ENCODE data around the gene PDE4D.
A peak's percentile ranks its signal among the peaks of the same experiment; 100 is the strongest.
"Not testable (repeated sequence)": the region's sequence is repeated elsewhere in the genome, so short reads cannot be mapped to it uniquely, and the experiment has no call there.

PDE4D gene

GRCh38 chr5:59466271-59466670 lies 427.3 kb downstream of the PDE4D start:
- no peak for DNase-seq (ENCODE audit: low spot score)

DNA sequence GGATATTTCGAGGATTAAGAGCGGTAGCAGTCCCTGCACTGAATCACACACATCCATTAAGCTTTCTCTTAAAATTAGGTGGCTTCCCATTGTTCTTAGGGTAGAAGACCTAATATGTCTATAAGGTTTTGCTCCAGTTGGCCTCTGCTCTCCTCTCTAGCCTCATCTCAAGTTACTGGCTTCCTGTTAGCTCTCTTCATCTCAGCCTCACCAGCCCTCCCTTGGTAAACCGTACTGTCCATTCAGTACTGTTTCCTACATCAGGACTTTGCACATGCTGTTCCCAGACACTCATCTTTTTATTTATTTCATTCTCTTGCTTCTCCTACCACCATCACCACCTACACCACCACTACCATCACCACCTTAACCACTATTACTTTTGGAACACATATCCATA lies 428.6 kb downstream of the PDE4D start:
- no peak for DNase-seq (ENCODE audit: low spot score)

DNA sequence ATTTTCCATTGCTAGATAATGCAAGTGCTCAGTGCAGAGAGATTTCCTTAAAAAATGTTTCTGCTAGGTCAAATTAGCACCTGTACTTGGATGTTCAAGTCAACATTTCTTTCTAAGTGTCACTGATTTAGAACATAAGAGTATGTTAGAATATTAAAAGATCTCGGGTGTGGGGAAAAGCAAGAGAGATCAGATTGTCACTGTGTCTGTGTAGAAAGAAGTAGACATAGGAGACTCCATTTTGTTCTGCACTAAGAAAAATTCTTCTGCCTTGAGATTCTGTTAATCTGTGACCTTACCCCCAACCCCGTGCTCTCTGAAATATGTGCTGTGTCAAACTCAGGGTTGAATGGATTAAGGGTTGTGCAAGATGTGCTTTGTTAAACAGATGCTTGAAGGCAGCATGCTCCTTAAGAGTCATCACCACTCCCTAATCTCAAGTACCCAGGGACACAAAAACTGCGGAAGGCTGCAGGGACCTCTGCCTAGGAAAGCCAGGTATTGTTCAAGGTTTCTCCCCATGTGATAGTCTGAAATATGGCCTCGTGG lies 429.8 kb downstream of the PDE4D start:
- not testable (repeated sequence) for DNase-seq (ENCODE audit: low spot score)

DNA sequence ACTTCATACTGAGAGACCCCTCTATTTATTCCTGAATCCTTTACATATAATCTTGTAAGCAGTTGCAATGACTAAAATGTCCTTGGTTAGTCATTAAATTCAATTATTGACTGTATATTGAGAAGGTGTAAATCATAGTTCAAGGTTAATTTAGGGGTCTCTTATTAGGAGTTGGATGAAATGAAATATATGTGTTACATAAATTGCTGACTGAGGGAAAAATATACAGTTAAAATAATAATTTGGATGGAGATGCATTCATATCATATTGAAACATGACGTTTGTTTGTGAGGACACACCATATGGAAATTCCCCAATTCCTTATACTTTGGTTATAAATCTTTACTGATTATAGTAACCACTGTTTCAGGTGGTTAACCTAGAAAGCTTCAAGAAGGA lies 430.6 kb downstream of the PDE4D start:
- no peak for DNase-seq (ENCODE audit: low spot score)

DNA sequence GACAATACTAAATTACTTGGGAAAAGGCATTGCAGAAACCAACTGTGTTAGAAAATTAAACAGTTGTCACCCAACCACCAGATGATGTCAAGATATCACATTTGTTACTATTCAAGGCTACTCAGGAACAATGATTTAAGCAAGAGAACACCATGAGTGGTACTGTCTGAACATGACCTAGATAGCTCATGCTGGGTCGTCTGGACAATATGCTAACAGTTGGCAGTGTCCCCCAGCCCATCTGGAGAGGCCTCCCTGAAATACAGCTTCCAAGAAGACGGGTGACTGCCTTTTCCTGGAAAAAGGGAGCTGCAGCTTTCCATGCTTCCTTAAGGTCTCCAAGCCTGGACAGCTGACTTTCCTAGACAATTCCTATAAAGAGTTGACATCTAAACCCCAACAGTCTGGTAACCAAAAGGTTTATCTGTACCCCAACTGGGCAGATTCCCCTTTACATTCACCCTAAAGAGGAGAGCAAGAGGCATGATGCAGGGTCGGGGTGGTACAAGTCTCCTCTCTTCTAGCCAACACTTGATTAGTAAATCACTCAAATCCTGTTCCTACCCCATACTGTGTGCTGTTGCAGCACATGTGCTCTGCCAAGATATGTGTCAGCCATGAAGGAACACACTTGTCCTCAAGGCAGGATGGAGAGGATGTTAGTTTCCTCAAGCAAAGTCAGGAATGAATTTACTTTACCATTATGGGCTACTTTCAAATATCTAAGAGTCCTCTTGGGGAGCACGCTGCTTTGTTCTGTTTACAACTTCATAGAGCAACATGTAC lies 433.0 kb downstream of the PDE4D start:
- DNase-seq (ENCODE audit: low spot score): no peak

DNA sequence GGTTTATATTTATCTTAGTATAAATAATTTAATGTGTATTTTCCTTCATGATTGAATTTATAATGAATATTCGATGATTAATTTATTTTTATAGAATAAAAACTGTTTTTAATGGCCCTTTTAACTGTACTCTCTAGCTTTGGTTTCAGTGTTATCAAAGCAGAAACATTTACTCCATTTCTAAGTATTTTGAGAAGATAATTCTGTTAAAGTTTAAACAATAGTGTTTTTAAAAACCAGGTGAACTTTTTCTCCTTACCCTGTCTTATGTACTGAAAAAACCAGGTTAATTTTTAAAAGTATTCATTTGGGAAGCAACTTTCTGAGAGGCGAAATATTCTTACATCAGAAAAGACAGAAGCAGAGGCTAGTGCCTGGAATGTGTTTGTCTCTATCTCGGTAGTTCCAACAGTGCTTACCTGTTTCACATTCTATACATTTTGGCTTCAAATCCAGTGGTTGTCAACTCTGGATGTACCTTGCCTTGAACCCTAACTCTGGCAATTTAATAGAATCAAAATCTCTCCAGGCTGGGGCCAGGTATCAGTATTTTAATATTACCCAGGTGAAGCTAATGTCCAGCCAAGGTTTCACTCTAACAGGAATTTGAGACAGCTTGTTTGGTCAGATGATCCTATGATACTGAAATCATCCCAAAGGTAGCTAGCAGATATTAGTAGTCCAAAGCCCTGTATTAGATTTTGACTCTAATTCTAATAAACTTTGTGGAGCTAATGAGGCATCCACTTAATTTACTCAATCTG lies 434.4 kb downstream of the PDE4D start:
- no peak for DNase-seq (ENCODE audit: low spot score)

DNA sequence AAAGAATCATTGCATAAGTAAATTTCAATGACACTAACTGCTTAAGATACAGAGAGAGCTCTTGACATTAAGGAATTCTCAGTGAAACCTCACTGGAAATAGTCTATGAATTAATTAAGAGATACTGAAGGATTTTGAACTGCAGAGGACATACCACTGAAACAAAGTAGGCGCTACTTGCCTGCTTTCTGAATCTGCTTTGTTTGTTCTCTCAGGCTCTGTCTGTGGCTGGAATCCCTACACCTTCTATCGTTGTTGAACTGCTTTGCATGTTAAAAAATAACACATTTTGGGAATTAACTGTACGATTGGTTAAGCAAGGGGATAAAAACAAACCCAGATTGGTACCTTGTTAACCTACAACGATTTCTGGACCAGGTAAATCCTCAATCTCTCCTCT lies 435.2 kb downstream of the PDE4D start:
- DNase-seq (ENCODE audit: low spot score): no peak

DNA sequence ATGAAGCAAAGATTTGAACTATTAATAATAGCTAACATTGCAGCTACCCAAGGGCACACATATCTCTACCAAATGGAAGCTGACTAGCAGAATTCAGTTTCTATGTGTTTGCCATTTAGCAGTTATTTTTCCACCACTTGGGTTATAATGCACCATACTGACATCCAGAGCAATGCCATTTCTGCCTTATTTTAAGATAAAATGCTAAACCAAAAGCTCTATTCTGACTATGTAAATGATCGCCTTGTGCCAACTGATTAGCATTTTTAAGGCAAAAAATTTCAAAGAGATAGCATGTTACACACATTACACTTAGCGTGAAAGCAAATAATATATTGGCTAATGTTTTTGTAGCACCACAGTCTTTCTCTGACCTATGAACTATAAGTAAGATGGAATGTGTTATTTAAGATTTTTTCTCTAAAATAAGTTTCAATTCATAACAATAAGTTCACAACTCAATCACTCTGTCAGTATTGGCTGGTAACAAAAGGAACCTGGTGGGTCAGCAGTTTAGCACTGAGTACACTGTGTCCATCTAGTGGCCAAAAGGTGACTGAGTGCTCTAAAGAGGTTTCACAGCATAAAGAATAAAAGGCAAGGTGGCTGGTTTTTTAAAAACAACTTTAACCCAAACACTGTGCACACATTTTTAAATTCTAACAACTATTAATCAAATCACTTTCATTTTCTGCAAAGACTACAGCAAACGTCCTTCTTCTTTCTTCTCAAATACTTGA lies 443.5 kb downstream of the PDE4D start:
- DNase-seq (ENCODE audit: low spot score): no peak

- no peak for DNase-seq (ENCODE audit: low spot score)
Measured at GRCh38 chr5:59446356-59446755, 447.2 kb downstream of the PDE4D start.

GRCh38 chr5:59445741-59446140 lies 447.8 kb downstream of the PDE4D start:
- DNase-seq (ENCODE audit: low spot score): no peak

GRCh38 chr5:59439303-59439702 lies 454.2 kb downstream of the PDE4D start:
- no peak for DNase-seq (ENCODE audit: low spot score)

GRCh38 chr5:59437176-59437575 lies 456.4 kb downstream of the PDE4D start:
- no peak for DNase-seq (ENCODE audit: low spot score)

- no peak for DNase-seq (ENCODE audit: low spot score)
Measured at GRCh38 chr5:59436364-59437148, 457.0 kb downstream of the PDE4D start.

DNA sequence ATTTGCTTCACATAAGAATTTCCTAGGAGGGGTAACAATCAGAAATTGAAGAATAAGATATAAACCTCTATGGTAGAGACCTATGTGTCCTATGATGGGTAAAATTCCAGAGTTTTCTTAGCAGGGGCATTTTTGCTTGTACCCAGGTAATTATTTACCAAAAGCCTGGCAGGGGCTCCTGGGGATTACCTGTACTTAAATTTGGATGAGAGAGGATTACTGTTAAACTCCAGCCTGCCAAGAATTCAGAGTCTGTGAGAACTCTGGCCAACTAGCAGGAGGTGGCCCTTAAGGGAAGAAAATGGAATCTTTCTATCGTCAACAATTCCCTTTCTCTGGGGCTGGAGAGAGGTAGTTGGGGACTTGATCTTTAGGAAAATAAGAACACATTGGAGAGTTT lies 460.4 kb downstream of the PDE4D start:
- no peak for DNase-seq (ENCODE audit: low spot score)

GRCh38 chr5:59430066-59430685 lies 463.4 kb downstream of the PDE4D start:
- DNase-seq (ENCODE audit: low spot score): no peak

DNA sequence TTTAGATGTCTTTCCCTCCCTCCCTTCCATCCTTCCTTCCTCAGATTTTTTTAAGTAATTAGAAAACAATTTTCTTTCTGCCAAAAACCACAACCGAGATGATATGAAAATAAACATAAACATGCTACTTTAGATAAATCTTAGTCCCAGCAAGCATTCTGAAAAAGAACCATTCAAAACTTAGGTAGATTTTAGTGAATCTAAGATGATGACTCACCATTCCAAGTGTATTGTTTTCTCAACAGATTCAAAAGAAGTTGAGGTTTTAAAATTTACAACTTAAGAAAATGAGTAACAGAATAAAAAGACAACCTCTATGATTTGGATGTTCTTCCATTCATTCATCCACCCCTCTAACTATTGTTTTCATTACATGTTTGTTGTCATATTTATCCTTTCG lies 465.1 kb downstream of the PDE4D start:
- DNase-seq (ENCODE audit: low spot score): peak; percentile 0

DNA sequence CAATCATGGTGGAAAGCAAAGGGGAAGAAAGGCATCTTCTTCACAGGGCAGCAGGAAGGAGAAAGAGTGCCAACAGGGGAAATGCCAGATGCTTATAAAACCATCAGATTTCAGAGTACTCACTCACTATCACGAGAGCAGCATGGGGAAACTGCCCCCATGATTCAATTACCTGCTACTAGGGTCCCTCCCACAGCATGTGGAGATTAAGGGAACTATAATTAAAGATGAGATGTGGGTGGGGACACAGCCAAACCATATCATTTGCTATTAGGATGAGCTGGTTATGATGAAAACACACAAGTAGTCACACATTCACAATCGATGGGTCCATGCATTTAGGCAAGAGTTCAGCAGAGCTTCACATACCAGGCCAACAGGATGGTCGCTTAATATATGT lies 469.0 kb downstream of the PDE4D start:
- DNase-seq (ENCODE audit: low spot score): no peak

- peak; percentile 1 for DNase-seq (ENCODE audit: low spot score)
Measured at GRCh38 chr5:59423021-59423420, 470.5 kb downstream of the PDE4D start.

DNA sequence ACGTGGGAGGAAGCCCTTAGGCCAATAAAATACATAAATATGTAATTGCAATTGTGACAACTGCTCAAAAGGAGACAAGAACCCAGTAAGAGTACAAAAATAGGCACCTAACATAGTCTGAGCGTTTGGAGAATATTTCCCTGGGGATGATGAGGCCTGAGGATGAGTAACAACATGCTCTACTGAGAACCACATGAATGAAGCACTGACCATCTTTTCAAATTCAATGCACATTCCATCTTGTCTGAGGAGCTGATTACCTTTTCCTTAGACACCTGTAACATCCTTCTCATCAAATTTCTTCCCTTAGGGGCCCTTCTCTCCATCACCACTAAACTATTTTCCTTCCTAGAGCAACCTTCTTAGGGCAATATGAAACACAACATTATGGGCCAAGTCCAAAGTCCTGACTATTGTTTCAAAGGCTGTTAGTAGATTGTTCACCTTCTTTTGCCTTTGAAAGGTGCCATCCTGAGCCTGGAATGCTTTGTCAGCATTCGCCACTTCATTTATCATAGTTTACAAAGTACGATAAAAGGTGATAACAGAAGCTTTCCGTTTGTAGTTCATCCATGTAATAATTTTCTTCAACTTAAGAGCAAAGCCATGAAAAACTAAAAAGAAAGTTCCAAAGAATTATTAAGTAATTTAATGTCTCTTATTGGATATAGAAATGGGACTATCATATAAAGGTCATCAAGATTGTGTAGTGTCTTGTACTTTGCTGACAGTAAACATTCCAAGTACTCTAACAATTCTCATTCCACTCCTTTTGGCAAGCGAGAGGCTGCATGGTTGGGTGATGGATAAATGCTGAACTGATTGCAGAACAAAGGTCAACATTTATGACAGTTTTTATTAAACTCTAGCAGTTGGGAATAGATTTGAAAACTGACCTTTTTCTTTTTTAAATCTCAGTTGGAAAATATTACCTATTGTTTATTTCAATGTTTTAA lies 471.3 kb downstream of the PDE4D start:
- DNase-seq (ENCODE audit: low spot score): no peak

DNA sequence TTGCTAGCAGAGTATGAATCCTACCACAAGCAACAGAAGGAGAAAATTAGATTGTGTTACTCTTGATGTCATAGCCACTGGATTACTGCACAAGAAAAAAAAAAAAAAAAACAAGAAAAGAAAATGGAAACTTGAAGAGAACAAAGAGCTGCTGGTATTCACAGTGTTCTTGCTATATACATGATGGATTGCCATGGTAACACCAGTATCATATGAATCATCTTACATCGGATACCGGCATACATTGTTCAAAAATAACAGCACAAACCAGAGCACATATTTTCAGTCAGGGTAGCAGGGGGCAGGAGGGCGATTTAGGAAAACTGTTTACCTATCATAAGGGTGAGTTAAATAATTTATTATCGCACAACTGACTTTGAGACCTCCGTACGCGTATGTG lies 472.9 kb downstream of the PDE4D start:
- no peak for DNase-seq (ENCODE audit: low spot score)

Measured in kidney capillary endothelial cell (primary cell).